ENCODE measurements around the gene INMT.

INMT gene

GRCh38 chr7:30782690-30783089 lies 30.8 kb downstream of the INMT start:
- Mint-ChIP-seq H3K27me3 (no peaks in the 10 kb centered on the region), H3K4me1 (no peaks in the 10 kb centered on the region), H3K9me3 (no peaks in the 10 kb centered on the region), H3K4me3 (no peak overlapping the region), H3K27ac (no peak overlapping the region), H3K36me3 (peaks cover 5% of the 10 kb centered on the region)

DNA sequence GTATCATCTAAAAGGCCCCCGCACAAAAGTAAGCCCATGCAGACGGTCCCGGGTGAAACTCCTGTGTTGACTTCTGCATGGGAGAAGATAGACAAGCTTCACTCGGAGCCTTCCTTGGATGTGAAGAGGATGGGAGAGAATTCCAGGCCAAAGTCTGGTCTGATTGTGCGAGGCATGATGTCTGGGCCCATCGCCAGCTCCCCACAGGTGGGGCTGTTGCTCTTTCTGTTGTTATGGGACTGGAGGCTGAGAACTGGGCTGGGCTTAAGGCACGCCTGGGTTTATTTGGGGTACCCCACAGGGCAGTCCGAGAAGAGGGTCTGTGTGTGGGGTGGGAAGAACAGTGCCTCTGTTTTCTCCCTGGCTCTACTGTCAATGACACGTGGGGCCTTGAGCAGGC lies 33.9 kb downstream of the INMT start:
- H3K27ac Mint-ChIP-seq, result no peak overlapping the region
- no peaks in the 10 kb centered on the region for H3K9me3 Mint-ChIP-seq
- H3K4me3 Mint-ChIP-seq, result no peak overlapping the region
- H3K4me1 Mint-ChIP-seq, result no peaks in the 10 kb centered on the region
- peaks cover 5% of the 10 kb centered on the region for H3K36me3 Mint-ChIP-seq
- no peaks in the 10 kb centered on the region for H3K27me3 Mint-ChIP-seq

DNA sequence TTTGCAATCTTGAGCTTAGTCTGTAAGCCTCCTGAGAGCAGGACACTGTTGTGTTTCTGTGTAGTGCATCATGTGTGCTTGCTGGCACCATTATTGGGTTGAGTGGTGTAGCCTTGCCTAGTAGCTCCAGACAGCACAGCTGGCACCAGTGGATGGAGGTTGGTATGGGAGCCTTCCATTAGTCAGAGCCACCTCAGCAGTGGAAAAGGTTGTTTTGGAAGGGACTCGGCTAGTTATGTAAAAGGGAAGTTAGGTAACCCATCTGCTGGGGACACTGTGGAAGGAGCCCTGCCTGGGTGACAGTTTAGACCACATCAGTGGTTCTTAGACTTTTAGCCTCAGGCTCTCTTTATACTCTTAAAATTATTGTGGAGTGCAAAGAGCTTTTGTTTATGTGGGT lies 35.6 kb downstream of the INMT start:
- H3K27ac Mint-ChIP-seq, result no peak overlapping the region
- H3K27me3 Mint-ChIP-seq, result no peaks in the 10 kb centered on the region
- no peaks in the 10 kb centered on the region for H3K4me1 Mint-ChIP-seq
- no peak overlapping the region for H3K4me3 Mint-ChIP-seq
- H3K9me3 Mint-ChIP-seq, result no peaks in the 10 kb centered on the region
- H3K36me3 Mint-ChIP-seq, result peaks cover 5% of the 10 kb centered on the region

GRCh38 chr7:30788640-30789333 lies 36.9 kb downstream of the INMT start:
- Mint-ChIP-seq H3K36me3 (peaks cover 5% of the 10 kb centered on the region), H3K4me3 (no peak overlapping the region), H3K27ac (no peak overlapping the region), H3K4me1 (no peaks in the 10 kb centered on the region), H3K9me3 (no peaks in the 10 kb centered on the region), H3K27me3 (no peaks in the 10 kb centered on the region)

GRCh38 chr7:30789334-30789711 lies 37.4 kb downstream of the INMT start:
- Mint-ChIP-seq H3K4me1 (no peaks in the 10 kb centered on the region), H3K4me3 (no peak overlapping the region), H3K9me3 (no peaks in the 10 kb centered on the region), H3K27me3 (no peaks in the 10 kb centered on the region), H3K27ac (no peak overlapping the region), H3K36me3 (peaks cover 3% of the 10 kb centered on the region)

GRCh38 chr7:30790356-30790755 lies 38.4 kb downstream of the INMT start:
- Mint-ChIP-seq H3K4me3 (no peak overlapping the region), H3K27ac (no peak overlapping the region), H3K36me3 (peaks cover 2% of the 10 kb centered on the region)

DNA sequence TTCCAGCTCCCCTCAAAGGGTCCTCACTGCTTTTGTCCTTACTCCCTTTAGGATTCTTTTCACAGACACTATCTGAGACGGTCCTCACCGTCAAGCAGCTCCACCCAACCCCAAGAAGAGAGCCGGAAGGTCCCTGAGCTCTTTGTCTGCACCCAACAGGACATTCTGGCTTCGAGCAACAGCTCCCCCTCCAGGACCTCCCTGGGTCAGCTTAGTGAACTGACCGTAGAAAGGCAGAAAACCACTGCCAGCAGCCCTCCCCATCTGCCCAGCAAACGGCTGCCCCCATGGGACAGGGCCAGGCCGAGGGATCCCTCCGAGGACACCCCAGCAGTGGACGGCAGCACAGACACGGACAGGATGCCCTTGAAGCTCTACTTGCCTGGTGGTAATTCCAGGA lies 39.2 kb downstream of the INMT start:
- H3K27me3 Mint-ChIP-seq, result no peaks in the 10 kb centered on the region
- no peaks in the 10 kb centered on the region for H3K4me1 Mint-ChIP-seq
- H3K4me3 Mint-ChIP-seq, result no peak overlapping the region
- no peaks in the 10 kb centered on the region for H3K36me3 Mint-ChIP-seq
- H3K9me3 Mint-ChIP-seq, result no peaks in the 10 kb centered on the region
- no peak overlapping the region for H3K27ac Mint-ChIP-seq

More at GRCh38 chr7:30790356-30790755, 38.4 kb downstream of the INMT start:
- Mint-ChIP-seq H3K9me3 (no peaks in the 10 kb centered on the region), H3K4me1 (no peaks in the 10 kb centered on the region), H3K27me3 (no peaks in the 10 kb centered on the region)

- Mint-ChIP-seq H3K27me3 (no peaks in the 10 kb centered on the region), H3K4me3 (no peak overlapping the region), H3K9me3 (no peaks in the 10 kb centered on the region), H3K27ac (no peak overlapping the region), H3K36me3 (no peaks in the 10 kb centered on the region), H3K4me1 (no peaks in the 10 kb centered on the region)
These were observed 43.4 kb downstream of the INMT start for GRCh38 chr7:30795161-30795948.

DNA sequence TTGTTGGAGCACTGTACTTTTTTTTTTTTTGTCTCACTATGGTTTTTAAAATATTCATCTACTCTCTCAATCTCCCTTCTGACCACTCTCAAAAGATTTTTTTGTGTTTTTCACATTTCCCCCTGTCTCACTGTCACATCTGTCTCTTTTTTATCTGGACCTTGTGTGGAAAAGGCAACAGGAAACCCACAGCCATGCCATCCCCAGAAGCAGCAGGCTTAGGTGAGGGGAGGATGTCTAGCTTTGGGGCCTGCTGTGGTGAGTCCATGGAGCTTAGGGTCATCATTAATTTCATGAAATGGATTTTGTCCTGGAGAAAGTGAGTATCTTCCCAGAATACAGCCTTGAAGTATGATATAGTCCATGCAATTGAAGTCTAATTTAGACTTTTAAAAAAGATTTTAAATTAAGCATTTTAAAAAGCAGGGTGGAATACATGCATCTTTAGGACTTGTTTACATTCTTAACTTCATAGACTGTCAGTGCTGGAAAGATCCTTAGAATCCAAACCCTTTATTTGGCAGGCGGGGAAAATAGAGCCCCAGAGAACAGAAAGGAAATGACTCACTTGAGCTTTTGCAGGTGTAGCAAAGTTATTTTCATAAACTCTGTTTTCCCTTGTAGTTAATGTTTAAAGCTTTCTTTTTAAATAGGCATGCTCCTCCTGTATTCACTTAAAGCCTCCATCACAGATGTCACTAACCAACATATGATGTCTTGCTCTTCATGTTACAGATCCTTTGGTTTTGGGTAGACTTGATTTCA lies 44.4 kb downstream of the INMT start:
- Mint-ChIP-seq H3K9me3 (no peaks in the 10 kb centered on the region), H3K4me3 (no peak overlapping the region), H3K4me1 (no peaks in the 10 kb centered on the region), H3K27me3 (no peaks in the 10 kb centered on the region), H3K27ac (no peak overlapping the region), H3K36me3 (no peaks in the 10 kb centered on the region)

DNA sequence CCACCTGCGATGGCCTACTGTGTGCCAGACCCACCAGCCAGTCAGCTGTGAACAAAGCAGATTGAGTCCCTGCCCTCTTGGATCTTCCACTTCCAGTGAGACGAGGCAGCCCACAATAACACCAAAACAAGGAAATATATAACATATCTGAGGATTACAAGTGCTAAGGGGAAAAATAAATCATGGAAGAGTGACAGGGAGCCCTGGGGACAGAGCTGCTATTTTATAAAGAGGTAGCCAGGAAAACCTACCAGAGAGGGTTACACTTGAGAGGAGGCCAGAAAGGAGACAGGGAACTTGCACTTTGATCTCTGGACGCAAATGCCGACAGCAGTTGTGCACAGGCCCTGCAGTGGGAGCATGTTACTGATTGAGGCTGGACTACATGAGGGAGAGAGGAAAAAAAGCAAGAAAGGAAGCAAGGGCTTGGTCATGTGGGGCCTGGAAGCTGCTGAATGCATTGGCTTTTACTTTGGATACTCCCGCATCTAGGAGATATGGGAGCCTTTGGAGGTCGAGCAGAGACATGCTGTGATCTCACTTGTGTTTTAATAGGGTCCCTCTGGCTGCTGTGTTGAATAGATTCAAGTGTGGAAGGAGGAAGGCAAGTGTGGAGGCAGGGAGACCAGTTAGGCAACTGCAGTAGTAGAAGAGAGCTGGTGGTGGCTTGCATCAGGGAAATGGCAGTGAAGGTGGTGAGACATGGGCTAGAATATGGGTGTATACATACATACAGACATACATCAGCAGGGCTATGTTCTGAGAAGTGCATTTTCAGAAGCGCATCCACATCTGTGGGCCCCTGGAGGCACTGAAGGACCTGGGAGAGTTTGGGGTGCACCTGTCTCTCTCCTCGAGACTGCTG lies 45.5 kb downstream of the INMT start:
- H3K4me1 Mint-ChIP-seq, result no peaks in the 10 kb centered on the region
- H3K27ac Mint-ChIP-seq, result no peak overlapping the region
- no peaks in the 10 kb centered on the region for H3K36me3 Mint-ChIP-seq
- no peak overlapping the region for H3K4me3 Mint-ChIP-seq
- H3K27me3 Mint-ChIP-seq, result no peaks in the 10 kb centered on the region
- no peaks in the 10 kb centered on the region for H3K9me3 Mint-ChIP-seq

GRCh38 chr7:30799206-30799975 lies 47.5 kb downstream of the INMT start:
- Mint-ChIP-seq H3K4me1 (no peaks in the 10 kb centered on the region), H3K36me3 (no peaks in the 10 kb centered on the region), H3K27me3 (no peaks in the 10 kb centered on the region), H3K4me3 (no peak overlapping the region), H3K9me3 (no peaks in the 10 kb centered on the region), H3K27ac (no peak overlapping the region)

DNA sequence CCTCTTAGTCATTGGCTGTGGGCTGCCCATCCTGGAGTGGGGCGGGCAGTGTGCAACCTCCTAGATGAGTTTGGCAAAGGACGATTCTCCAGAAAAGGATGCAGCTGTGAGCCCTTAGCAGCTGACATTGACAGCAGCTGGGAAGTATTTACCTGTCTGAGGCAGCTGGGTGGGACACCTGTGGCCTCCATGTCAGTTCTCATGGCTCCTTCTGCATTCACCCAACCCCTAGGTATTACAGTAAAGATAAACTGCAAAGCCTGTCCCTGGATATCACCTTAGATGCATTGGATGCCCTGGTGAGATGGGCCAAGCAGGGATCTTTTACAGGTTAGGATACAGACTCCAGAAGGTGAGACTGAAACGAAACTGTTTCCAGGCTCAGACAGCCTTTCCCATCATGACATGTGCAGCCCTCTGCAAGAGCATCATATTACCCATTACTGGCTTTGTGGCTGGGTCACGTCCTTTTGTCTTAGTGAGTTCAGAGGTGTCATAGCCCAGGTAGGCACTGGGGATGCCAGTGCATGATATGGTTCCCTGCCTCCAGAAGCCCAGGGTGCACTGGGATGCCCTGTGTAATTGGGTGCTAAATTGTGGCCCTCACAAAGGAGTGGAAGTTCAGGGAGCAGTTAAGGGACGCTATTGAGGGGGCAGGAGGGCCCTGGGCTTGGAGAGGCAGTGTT lies 48.2 kb downstream of the INMT start:
- no peaks in the 10 kb centered on the region for H3K9me3 Mint-ChIP-seq
- no peaks in the 10 kb centered on the region for H3K4me1 Mint-ChIP-seq
- no peak overlapping the region for H3K27ac Mint-ChIP-seq
- H3K27me3 Mint-ChIP-seq, result no peaks in the 10 kb centered on the region
- no peak overlapping the region for H3K4me3 Mint-ChIP-seq
- no peaks in the 10 kb centered on the region for H3K36me3 Mint-ChIP-seq

DNA sequence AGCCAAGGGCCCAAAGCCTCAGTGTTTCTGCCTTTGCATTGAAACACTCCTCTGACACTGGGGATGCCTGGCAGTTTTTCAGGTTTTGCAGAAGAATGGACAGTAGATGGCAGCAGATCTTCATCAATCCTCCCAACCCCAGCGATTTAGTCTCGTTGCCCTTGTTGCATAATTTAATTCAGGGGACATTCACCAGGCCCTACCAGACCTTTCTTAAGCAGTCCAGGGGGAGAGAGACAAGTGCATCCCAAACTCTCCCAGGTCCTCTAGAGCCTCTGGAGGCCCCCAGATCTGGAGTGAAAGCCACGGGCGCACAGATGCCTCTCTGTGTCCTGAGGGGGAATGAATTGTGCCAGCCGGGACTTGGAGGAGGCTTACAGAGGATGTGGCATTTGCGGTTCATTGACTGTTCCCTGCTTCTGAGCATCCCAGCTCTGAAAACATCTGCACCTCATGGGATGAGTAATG lies 48.9 kb downstream of the INMT start:
- H3K27me3 Mint-ChIP-seq, result no peaks in the 10 kb centered on the region
- H3K4me3 Mint-ChIP-seq, result no peak overlapping the region
- no peaks in the 10 kb centered on the region for H3K36me3 Mint-ChIP-seq
- H3K9me3 Mint-ChIP-seq, result no peaks in the 10 kb centered on the region
- no peak overlapping the region for H3K27ac Mint-ChIP-seq
- H3K4me1 Mint-ChIP-seq, result no peaks in the 10 kb centered on the region

DNA sequence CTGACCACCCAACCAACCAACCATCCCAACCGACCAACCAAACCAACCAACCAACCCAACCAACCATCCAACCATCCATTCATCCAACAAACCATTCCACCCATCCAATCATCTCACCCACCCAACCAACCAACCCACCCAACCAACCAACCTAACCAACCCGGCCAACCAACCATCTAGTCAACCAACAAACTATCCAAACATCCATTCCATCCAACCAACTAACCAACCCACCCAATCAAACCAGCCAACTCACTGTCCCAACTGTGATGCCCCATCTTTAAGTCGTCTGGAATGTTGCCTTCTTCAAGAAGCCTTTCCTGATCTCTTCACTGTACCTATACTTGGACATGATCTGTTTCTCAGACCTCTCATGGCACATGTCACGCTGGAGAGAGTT lies 50.9 kb downstream of the INMT start:
- no peaks in the 10 kb centered on the region for H3K4me1 Mint-ChIP-seq
- H3K9me3 Mint-ChIP-seq, result no peaks in the 10 kb centered on the region
- H3K27me3 Mint-ChIP-seq, result no peaks in the 10 kb centered on the region
- H3K4me3 Mint-ChIP-seq, result no peak overlapping the region
- no peak overlapping the region for H3K27ac Mint-ChIP-seq
- no peaks in the 10 kb centered on the region for H3K36me3 Mint-ChIP-seq

Data from activated naive CD4-positive, alpha-beta T cell treated with anti-CD3 and anti-CD28 coated beads, Interleukin-2, amount 50 U/mL, for 24 hours (primary cell).